OCI-LY1 (cell line): Measurements from ENCODE around the gene TPPP.
"Not testable (repeated sequence)": the region's sequence is repeated elsewhere in the genome, so short reads cannot be mapped to it uniquely, and the experiment has no call there.

ENCODE experiments used
- EZH2 ChIP-seq: fragments of 200-600 bp; sonication (generic), shearing (Covaris generic); IDR thresholded peaks from 2 replicates; pipeline ENCODE4 v1.8.0; 2017; ENCODE audit warnings: borderline replicate concordance, mixed run types, mild to moderate bottlenecking, antibody characterized with exemption, low read length, moderate library complexity, mixed read lengths
- TF ChIP-seq, protein P1 (sequence below): fragments of 200-600 bp; sonication (generic), shearing (Covaris generic); IDR thresholded peaks from 2 replicates; pipeline ENCODE4 v1.5.1; 2017; ENCODE audit warnings: mild to moderate bottlenecking, antibody characterized with exemption, low read length, moderate library complexity, mixed read lengths

DNA sequence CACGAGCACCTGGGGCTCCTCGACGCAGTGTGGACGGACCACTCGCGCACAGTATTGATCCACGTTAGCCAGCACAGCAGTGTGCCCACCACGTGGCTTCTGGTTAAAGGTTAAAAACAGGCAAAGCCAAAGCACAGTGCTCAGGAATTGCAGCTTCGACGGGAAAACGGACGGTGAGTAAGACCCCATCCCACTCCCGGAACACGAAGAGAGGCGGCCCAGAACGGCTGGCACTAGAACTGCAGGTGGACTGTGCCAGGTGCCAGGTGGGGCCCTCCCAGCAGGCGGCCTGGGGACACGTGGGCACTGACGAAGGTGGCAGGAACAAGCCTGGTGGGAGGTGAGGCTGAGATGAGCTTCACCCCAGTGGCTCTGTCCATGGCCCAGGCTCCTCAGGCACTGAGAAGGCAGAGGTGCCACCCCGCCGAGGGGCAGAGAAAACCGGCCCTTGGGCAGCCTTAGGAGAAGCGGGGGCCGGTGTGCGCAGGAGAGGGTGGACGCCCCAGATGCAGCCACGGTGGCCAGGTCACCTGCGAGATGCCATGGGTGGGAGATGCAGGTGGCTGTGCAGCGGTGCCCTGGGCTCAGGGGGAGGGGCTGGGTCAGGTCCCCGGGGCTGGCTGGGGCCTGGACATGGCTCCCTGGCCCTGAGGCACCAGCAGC, 4.7 kb downstream of the TPPP start:
- not testable (repeated sequence) for TF ChIP-seq EZH2
- TF ChIP-seq, protein P1, sequence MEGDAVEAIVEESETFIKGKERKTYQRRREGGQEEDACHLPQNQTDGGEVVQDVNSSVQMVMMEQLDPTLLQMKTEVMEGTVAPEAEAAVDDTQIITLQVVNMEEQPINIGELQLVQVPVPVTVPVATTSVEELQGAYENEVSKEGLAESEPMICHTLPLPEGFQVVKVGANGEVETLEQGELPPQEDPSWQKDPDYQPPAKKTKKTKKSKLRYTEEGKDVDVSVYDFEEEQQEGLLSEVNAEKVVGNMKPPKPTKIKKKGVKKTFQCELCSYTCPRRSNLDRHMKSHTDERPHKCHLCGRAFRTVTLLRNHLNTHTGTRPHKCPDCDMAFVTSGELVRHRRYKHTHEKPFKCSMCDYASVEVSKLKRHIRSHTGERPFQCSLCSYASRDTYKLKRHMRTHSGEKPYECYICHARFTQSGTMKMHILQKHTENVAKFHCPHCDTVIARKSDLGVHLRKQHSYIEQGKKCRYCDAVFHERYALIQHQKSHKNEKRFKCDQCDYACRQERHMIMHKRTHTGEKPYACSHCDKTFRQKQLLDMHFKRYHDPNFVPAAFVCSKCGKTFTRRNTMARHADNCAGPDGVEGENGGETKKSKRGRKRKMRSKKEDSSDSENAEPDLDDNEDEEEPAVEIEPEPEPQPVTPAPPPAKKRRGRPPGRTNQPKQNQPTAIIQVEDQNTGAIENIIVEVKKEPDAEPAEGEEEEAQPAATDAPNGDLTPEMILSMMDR: not testable (repeated sequence)
